IMR-90 (cell line): Measurements from ENCODE around the gene GPR84.

ENCODE experiments used
- CTCF ChIP-seq: conservative IDR thresholded peaks from 2 replicates; pipeline ENCODE4 v1.5.1; 2012; ENCODE audit warnings: mild to moderate bottlenecking, low read depth, low read length, improper control_type of control experiment
- ELK1 ChIP-seq: fragments of 150-350 bp; IDR thresholded peaks from 2 replicates; pipeline ENCODE4 v1.6.1; 2016; ENCODE audit warnings: low read depth, mild to moderate bottlenecking, low read length, moderate library complexity, borderline replicate concordance
- RAD21 ChIP-seq: IDR thresholded peaks from 2 replicates; pipeline ENCODE4 v1.6.1; 2012; ENCODE audit warnings: low read length, improper control_type of control experiment

- TF ChIP-seq RAD21 (no peak), CTCF (no peak), ELK1 (no peak)
Measured at GRCh38 chr12:54330442-54330841, 33.8 kb downstream of the GPR84 start.
